GM13976 (cell line): Measurements from ENCODE around the gene IBSP.

ENCODE experiments used
- DNase-seq: peaks from one replicate; pipeline ENCODE4 v3.0.0; 2012; ENCODE audit warnings: low spot score
- CTCF ChIP-seq: IDR thresholded peaks from 2 replicates; pipeline ENCODE4 v1.5.1; 2012; ENCODE audit warnings: borderline replicate concordance, mild to moderate bottlenecking; ENCODE audit not compliant: insufficient read depth; ENCODE audit errors: extremely low read depth, missing control alignments, control extremely low read depth
- in situ Hi-C: fragments of 300-500 bp; cut with MboI; formaldehyde crosslinking; loops from one replicate; pipeline ENCODE4 v1.12.0; 2022; ENCODE audit warnings: low sequenced_read_pairs, mixed read lengths, inconsistent platforms; ENCODE audit not compliant: unreplicated experiment

The IBSP gene

DNA sequence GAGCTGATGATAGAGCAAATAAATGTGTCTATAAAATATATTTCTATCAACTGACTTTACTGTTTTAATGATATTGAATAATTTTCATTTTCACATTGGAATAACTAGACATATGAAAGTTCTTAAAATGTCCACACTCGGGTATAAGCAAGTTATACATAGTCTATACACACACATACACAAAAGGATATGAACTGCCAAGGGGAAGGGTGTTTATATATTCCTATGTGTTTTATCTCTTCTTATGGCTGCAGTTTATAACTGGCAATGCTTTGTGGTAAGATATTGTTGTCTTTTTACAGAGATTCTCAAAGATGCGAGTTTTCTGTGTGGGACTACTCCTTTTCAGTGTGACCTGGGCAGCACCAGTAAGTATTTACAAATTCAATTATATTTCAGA, 35.0 kb downstream of the IBSP start:
- in situ Hi-C loops = no loop called here
- no peak for TF ChIP-seq CTCF
- DNase-seq = no peak

DNA sequence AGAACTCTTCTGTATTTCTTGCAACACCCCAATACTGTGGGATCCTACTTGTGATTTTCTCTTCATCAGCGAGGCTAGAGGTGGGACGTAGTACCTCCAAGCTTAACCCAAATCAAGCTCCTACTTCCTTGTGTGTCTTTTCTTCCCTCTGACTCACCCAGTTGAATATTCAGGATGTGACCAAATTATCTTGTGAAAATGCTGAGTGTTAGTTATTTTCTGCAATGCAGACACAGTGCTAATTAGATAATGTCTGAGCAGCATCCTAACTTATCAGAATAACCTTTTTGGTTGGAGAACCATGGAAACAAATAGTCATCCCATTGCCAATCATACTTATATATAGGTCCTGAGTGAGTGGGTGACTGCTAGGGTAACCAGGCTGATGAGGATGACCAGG, 35.8 kb downstream of the IBSP start:
- no peak for TF ChIP-seq CTCF
- in situ Hi-C loops = no loop called here
- no peak for DNase-seq

DNA sequence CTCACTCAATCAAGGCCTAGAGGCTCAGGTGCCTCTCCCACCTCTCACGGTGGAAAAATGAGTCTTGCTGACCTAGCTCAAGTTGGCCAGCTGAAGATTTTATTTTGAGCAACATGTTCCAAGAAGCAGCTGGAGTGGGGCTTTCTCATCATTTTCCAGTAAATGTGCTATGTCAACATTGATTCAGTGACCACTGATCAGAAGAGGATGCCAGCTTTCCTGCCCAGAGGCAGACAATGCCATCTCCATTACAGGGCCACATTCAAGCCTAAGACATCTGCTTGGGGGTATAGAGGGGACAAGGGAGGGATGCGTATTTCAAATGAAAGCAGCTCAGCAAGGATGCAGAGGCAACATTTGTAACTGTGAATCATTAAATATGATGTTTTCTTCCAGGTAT, 36.4 kb downstream of the IBSP start:
- in situ Hi-C loops = no loop called here
- no peak for DNase-seq
- no peak for TF ChIP-seq CTCF

DNA sequence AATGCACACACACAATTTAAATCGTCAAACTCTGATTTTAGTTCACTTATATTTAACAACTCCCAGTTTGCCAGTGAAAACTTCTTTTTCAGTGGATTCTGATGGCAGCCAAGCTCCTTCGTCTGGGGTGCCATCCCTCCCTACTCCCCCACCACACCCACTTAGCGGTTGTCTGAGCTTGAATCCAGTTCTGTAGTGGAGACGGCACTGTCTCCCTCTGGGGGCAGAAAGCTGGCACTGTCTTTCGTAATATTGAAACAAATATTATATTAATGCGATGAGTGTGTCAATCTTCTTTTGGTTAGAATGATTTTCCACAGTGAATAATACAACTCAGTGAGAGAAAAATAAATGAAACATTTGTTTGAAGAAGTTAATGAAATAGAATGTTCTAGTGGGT, 38.9 kb downstream of the IBSP start:
- in situ Hi-C loops = no loop called here
- no peak for TF ChIP-seq CTCF
- DNase-seq = no peak

GRCh38 chr4:87838890-87839591, 39.7 kb downstream of the IBSP start:
- in situ Hi-C loops = no loop called here
- DNase-seq = no peak
- TF ChIP-seq CTCF = no peak

GRCh38 chr4:87839592-87839946, 40.2 kb downstream of the IBSP start:
- no peak for TF ChIP-seq CTCF
- no peak for DNase-seq
- in situ Hi-C loops = no loop called here
